ENCODE results near the gene MST1. TPM values are rescaled to one million over a fixed set of nuclear protein-coding genes. Genes with fewer than 3 reads are reported as not detected.

The MST1 gene
- total and polyA plus RNA-seq, 2 donors (not counting 1 experiment from before 2014, with no cell fraction given) = 3.5 to 6.6 TPM

GRCh38 chr3:49663831-49664230 lies 25.4 kb downstream of the MST1 start:
- Histone ChIP-seq H3K4me2 (ENCODE audit: extremely low read depth, insufficient read depth, low read length) (no peak overlapping the region), H4K20me1 (ENCODE audit: control insufficient read depth, extremely low read depth, insufficient read depth, low read length) (no peaks in the 10 kb centered on the region), H3K9me3 (ENCODE audit: control insufficient read depth, insufficient read depth, low read depth, low read length) (no peaks in the 10 kb centered on the region), H3K79me2 (ENCODE audit: control insufficient read depth, insufficient read depth, low read length) (no peaks in the 10 kb centered on the region), H3K36me3 (ENCODE audit: control insufficient read depth, insufficient read depth, low read length) (no peaks in the 10 kb centered on the region), H3K27me3 (ENCODE audit: control insufficient read depth, insufficient read depth, low read length) (peaks cover 6% of the 10 kb centered on the region), H3K27ac (ENCODE audit: insufficient read depth, low read length) (no peak overlapping the region), H2AFZ (ENCODE audit: low read length) (no peak overlapping the region), H3K9ac (ENCODE audit: insufficient read depth, low read length) (no peak overlapping the region), H3K4me3 (replicated peaks in 1 of 4; ENCODE audit: control extremely low read depth in 1 of 4, insufficient read depth in 1 of 4, low read depth in 3 of 4, low read length in 4 of 4) (no peak overlapping the region), H3K4me1 (ENCODE audit: control insufficient read depth, extremely low read depth, insufficient read depth, low read length) (no peaks in the 10 kb centered on the region)
- DNase-seq (ENCODE audit: low read depth in 2 of 2) = no peak
- TF ChIP-seq EZH2 (IDR thresholded peaks at IDR 0.05; ENCODE audit: low read length, missing control alignments) (no peak), CTCF (conservative IDR thresholded peaks at IDR 0.05 in 1 of 2, IDR thresholded peaks at IDR 0.05 in 1 of 2; ENCODE audit: low read depth in 1 of 2, low read length in 2 of 2) (no peak)

GRCh38 chr3:49662720-49663413 lies 26.4 kb downstream of the MST1 start:
- DNase-seq (ENCODE audit: low read depth in 2 of 2) = no peak
- Histone ChIP-seq H4K20me1 (ENCODE audit: control insufficient read depth, extremely low read depth, insufficient read depth, low read length) (no peaks in the 10 kb centered on the region), H3K9ac (ENCODE audit: insufficient read depth, low read length) (no peak overlapping the region), H3K4me1 (ENCODE audit: control insufficient read depth, extremely low read depth, insufficient read depth, low read length) (no peaks in the 10 kb centered on the region), H3K27me3 (ENCODE audit: control insufficient read depth, insufficient read depth, low read length) (peaks cover 6% of the 10 kb centered on the region), H3K4me3 (replicated peaks in 1 of 4; ENCODE audit: control extremely low read depth in 1 of 4, insufficient read depth in 1 of 4, low read depth in 3 of 4, low read length in 4 of 4) (no peak overlapping the region), H3K9me3 (ENCODE audit: control insufficient read depth, insufficient read depth, low read depth, low read length) (no peaks in the 10 kb centered on the region), H2AFZ (ENCODE audit: low read length) (no peak overlapping the region), H3K4me2 (ENCODE audit: extremely low read depth, insufficient read depth, low read length) (no peak overlapping the region), H3K79me2 (ENCODE audit: control insufficient read depth, insufficient read depth, low read length) (no peaks in the 10 kb centered on the region), H3K36me3 (ENCODE audit: control insufficient read depth, insufficient read depth, low read length) (no peaks in the 10 kb centered on the region), H3K27ac (ENCODE audit: insufficient read depth, low read length) (no peak overlapping the region)
- no peak for TF ChIP-seq EZH2 (IDR thresholded peaks at IDR 0.05; ENCODE audit: low read length, missing control alignments)

GRCh38 chr3:49662021-49662420 lies 27.3 kb downstream of the MST1 start:
- H3K4me3 ChIP-seq (replicated peaks in 1 of 4; ENCODE audit: control extremely low read depth in 1 of 4, insufficient read depth in 1 of 4, low read depth in 3 of 4, low read length in 4 of 4) = no peak overlapping the region
- peaks cover 2% of the 10 kb centered on the region for H3K27me3 ChIP-seq (ENCODE audit: control insufficient read depth, insufficient read depth, low read length)
- no peak for DNase-seq (ENCODE audit: low read depth in 2 of 2)
- H3K9ac ChIP-seq (ENCODE audit: insufficient read depth, low read length) = no peak overlapping the region
- no peak overlapping the region for H2AFZ ChIP-seq (ENCODE audit: low read length)
- H3K27ac ChIP-seq (ENCODE audit: insufficient read depth, low read length) = no peak overlapping the region
- H3K9me3 ChIP-seq (ENCODE audit: control insufficient read depth, insufficient read depth, low read depth, low read length) = no peaks in the 10 kb centered on the region
- H4K20me1 ChIP-seq (ENCODE audit: control insufficient read depth, extremely low read depth, insufficient read depth, low read length) = no peaks in the 10 kb centered on the region
- H3K36me3 ChIP-seq (ENCODE audit: control insufficient read depth, insufficient read depth, low read length) = no peaks in the 10 kb centered on the region
- TF ChIP-seq CTCF (conservative IDR thresholded peaks at IDR 0.05 in 1 of 2, IDR thresholded peaks at IDR 0.05 in 1 of 2; ENCODE audit: low read depth in 1 of 2, low read length in 2 of 2) (no peak), EZH2 (IDR thresholded peaks at IDR 0.05; ENCODE audit: low read length, missing control alignments) (no peak)
- H3K4me1 ChIP-seq (ENCODE audit: control insufficient read depth, extremely low read depth, insufficient read depth, low read length) = no peaks in the 10 kb centered on the region
- no peak overlapping the region for H3K4me2 ChIP-seq (ENCODE audit: extremely low read depth, insufficient read depth, low read length)
- H3K79me2 ChIP-seq (ENCODE audit: control insufficient read depth, insufficient read depth, low read length) = no peaks in the 10 kb centered on the region
